ENCODE data around the gene BCAS3. TPM values are rescaled to one million over a fixed set of nuclear protein-coding genes. Genes with fewer than 3 reads are reported as not detected.

BCAS3 gene
- total RNA-seq, 1 donor from 2014 or later, result 38.1 TPM

DNA sequence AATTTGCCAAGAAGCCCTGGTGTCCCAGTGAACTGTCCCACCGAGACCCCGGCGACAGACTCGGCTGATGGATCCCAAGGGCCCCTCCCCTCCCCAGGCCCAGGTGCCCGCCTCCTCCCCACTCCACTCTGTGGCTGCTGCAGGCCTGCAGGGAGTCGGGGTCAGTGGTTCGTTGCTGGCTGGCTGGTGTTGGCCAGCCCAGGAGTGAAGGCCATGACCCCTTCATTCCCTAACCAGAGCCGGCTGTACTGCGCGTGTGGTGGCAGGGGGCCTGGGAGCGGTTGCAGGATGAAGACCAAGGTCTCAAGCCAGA is 712.8 kb downstream of the BCAS3 start:
- TF ChIP-seq CTCF (IDR thresholded peaks at IDR 0.05; ENCODE audit: unreplicated experiment), result no peak
- peaks cover 10% of the 10 kb centered on the region for H3K4me1 Mint-ChIP-seq (ENCODE audit: unreplicated experiment)
- H3K27ac Mint-ChIP-seq (ENCODE audit: unreplicated experiment), result no peak overlapping the region
- H3K36me3 Mint-ChIP-seq (ENCODE audit: low read depth, unreplicated experiment), result peaks cover 16% of the 10 kb centered on the region
- peaks cover 19% of the 10 kb centered on the region for H3K27me3 Mint-ChIP-seq (ENCODE audit: unreplicated experiment)
- H3K4me3 Mint-ChIP-seq (ENCODE audit: unreplicated experiment), result no peak overlapping the region
- H3K9me3 Mint-ChIP-seq (ENCODE audit: unreplicated experiment), result no peaks in the 10 kb centered on the region
- no peak for DNase-seq (ENCODE audit: low spot score)

DNA sequence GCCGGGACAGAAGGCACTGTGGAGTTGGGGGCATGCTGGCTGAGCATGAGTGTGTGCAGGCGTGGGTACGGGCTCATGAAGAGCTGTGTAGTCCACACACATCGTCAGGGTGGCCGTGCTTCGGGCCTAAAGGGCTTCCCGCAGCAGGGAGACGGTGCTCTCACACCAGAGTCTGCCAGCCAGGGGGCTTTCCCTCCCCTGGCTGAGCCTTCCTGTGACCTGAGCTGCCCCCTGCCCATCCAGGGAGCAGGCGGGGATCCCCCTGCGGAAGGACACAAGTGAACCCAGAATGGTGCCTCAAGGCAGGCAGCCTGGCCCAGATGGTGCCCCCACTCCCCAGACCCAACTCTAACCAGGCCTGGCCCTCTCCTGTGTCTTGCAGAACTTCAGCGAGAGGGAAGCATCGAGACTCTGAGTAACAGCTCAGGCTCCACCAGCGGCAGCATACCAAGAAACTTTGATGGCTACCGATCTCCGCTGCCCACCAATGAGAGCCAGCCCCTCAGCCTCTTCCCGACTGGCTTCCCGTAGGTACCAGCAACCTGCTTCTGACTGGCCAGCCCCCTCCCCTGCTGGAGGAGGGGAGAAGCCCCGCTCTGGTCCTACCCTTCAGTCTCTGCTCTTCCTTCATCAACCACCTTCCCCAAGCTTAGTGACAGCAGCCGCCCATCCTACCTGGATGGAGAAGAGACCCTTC is 714.1 kb downstream of the BCAS3 start:
- DNase-seq (ENCODE audit: low spot score), result no peak
- TF ChIP-seq CTCF (IDR thresholded peaks at IDR 0.05; ENCODE audit: unreplicated experiment), result no peak
- Mint-ChIP-seq H3K27me3 (ENCODE audit: unreplicated experiment) (peaks cover 22% of the 10 kb centered on the region), H3K4me3 (ENCODE audit: unreplicated experiment) (no peak overlapping the region), H3K27ac (ENCODE audit: unreplicated experiment) (no peak overlapping the region), H3K36me3 (ENCODE audit: low read depth, unreplicated experiment) (peaks cover 16% of the 10 kb centered on the region), H3K9me3 (ENCODE audit: unreplicated experiment) (no peaks in the 10 kb centered on the region), H3K4me1 (ENCODE audit: unreplicated experiment) (peaks cover 12% of the 10 kb centered on the region)

GRCh38 chr17:61392679-61393078 is 715.0 kb downstream of the BCAS3 start:
- Mint-ChIP-seq H3K27me3 (ENCODE audit: unreplicated experiment) (peaks cover 25% of the 10 kb centered on the region), H3K27ac (ENCODE audit: unreplicated experiment) (no peak overlapping the region), H3K4me1 (ENCODE audit: unreplicated experiment) (peaks cover 14% of the 10 kb centered on the region), H3K36me3 (ENCODE audit: low read depth, unreplicated experiment) (peaks cover 16% of the 10 kb centered on the region), H3K9me3 (ENCODE audit: unreplicated experiment) (no peaks in the 10 kb centered on the region), H3K4me3 (ENCODE audit: unreplicated experiment) (peak overlapping the region; percentile 21)
- TF ChIP-seq CTCF (IDR thresholded peaks at IDR 0.05; ENCODE audit: unreplicated experiment), result no peak
- no peak for DNase-seq (ENCODE audit: low spot score)

DNA sequence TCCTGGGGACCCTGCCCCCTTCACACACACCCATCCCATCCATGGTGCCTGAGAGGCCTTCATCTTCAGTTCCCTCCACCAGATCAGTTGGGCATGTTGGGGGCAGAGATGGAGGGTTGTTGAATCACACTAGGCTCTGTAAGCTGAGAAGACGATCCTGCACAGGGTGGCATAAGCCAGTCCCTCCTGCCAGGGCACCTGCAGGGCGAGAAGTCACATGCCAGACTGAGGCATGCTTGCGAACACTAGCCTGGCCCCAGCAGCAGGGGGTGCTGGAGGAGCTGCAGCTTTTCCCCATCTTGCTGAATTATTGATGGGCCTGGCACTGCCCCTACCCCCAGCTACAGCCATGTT is 715.9 kb downstream of the BCAS3 start:
- no peak overlapping the region for H3K27ac Mint-ChIP-seq (ENCODE audit: unreplicated experiment)
- no peak overlapping the region for H3K4me3 Mint-ChIP-seq (ENCODE audit: unreplicated experiment)
- H3K9me3 Mint-ChIP-seq (ENCODE audit: unreplicated experiment), result no peaks in the 10 kb centered on the region
- DNase-seq (ENCODE audit: low spot score), result no peak
- H3K4me1 Mint-ChIP-seq (ENCODE audit: unreplicated experiment), result peaks cover 22% of the 10 kb centered on the region
- TF ChIP-seq CTCF (IDR thresholded peaks at IDR 0.05; ENCODE audit: unreplicated experiment), result no peak
- H3K27me3 Mint-ChIP-seq (ENCODE audit: unreplicated experiment), result peaks cover 32% of the 10 kb centered on the region
- peaks cover 18% of the 10 kb centered on the region for H3K36me3 Mint-ChIP-seq (ENCODE audit: low read depth, unreplicated experiment)

GRCh38 chr17:61393904-61394629 is 716.4 kb downstream of the BCAS3 start:
- Mint-ChIP-seq H3K27ac (ENCODE audit: unreplicated experiment) (no peak overlapping the region), H3K36me3 (ENCODE audit: low read depth, unreplicated experiment) (peaks cover 21% of the 10 kb centered on the region), H3K4me3 (ENCODE audit: unreplicated experiment) (no peak overlapping the region), H3K9me3 (ENCODE audit: unreplicated experiment) (no peaks in the 10 kb centered on the region), H3K27me3 (ENCODE audit: unreplicated experiment) (peaks cover 33% of the 10 kb centered on the region), H3K4me1 (ENCODE audit: unreplicated experiment) (peaks cover 25% of the 10 kb centered on the region)
- no peak for DNase-seq (ENCODE audit: low spot score)
- no peak for TF ChIP-seq CTCF (IDR thresholded peaks at IDR 0.05; ENCODE audit: unreplicated experiment)
